ENCODE measurements around the gene ASB3.

The ASB3 gene

GRCh38 chr2:53755121-53755520, 31.6 kb downstream of the ASB3 start:
- TF ChIP-seq CTCF (IDR thresholded peaks at IDR 0.05; ENCODE audit: low read depth, low read length) = no peak
- no peak overlapping the region for H3K4me3 ChIP-seq (ENCODE audit: low read depth, low read length)

DNA sequence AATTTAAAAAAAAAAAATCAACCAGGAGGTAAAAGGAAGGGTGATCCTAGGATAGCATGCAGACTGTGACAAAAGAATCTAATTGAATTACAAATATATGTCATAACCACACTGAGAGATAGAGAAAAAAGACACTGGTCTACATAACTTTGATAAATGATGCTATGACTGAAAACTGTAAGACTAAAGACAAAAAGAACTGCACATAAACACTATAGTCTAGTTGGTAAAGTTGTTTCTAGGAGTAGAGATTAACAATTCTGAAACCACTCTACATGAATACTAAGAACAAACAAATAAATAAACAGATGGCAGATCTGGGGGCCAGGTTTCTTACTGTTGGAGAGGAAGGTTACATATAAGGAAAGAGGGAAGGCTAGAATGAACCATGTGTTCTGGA, 33.7 kb downstream of the ASB3 start:
- no peak for TF ChIP-seq CTCF (IDR thresholded peaks at IDR 0.05; ENCODE audit: low read depth, low read length)
- no peak overlapping the region for H3K4me3 ChIP-seq (ENCODE audit: low read depth, low read length)

- TF ChIP-seq CTCF (IDR thresholded peaks at IDR 0.05; ENCODE audit: low read depth, low read length) = no peak
- H3K4me3 ChIP-seq (ENCODE audit: low read depth, low read length) = no peak overlapping the region
Measured at GRCh38 chr2:53752385-53752784, 34.4 kb downstream of the ASB3 start.

DNA sequence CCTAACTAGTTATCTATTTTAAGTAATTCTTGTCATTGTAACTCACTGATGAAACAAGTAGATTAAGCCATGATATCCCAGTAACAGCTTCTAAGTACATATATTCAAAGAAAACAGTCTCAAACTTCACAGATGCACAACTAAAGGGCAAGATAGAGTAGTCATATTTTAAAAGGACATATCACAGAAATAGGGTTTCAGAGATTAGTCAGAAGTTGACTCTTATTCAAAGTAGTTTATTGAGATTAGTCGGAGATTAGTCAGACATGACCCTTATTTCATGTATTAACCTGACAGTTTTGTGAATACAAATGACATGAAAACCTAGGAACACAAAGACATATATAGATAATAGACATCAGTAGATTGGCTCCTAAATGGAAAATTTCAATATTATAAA, 35.0 kb downstream of the ASB3 start:
- H3K4me3 ChIP-seq (ENCODE audit: low read depth, low read length) = no peak overlapping the region
- TF ChIP-seq CTCF (IDR thresholded peaks at IDR 0.05; ENCODE audit: low read depth, low read length) = no peak

- no peak overlapping the region for H3K4me3 ChIP-seq (ENCODE audit: low read depth, low read length)
Measured at GRCh38 chr2:53750041-53750768, 36.5 kb downstream of the ASB3 start.

GRCh38 chr2:53744395-53745065, 42.2 kb downstream of the ASB3 start:
- no peak overlapping the region for H3K4me3 ChIP-seq (ENCODE audit: low read depth, low read length)
- TF ChIP-seq CTCF (IDR thresholded peaks at IDR 0.05; ENCODE audit: low read depth, low read length) = no peak

More at GRCh38 chr2:53750041-53750768, 36.5 kb downstream of the ASB3 start:
- no peak for TF ChIP-seq CTCF (IDR thresholded peaks at IDR 0.05; ENCODE audit: low read depth, low read length)

- TF ChIP-seq CTCF (IDR thresholded peaks at IDR 0.05; ENCODE audit: low read depth, low read length) = peak; percentile 13; the same call in 1 of the 2 replicates
- no peak overlapping the region for H3K4me3 ChIP-seq (ENCODE audit: low read depth, low read length)
Measured at GRCh38 chr2:53740170-53740569, 46.6 kb downstream of the ASB3 start.

All from WI38 (cell line).